ENCODE data around the gene DHX34. TPM values are rescaled to one million over a fixed set of nuclear protein-coding genes. Genes with fewer than 3 reads are reported as not detected.
A peak's percentile ranks its signal among the peaks of the same experiment; 100 is the strongest.
"Not testable (repeated sequence)": the region's sequence is repeated elsewhere in the genome, so short reads cannot be mapped to it uniquely, and the experiment has no call there.

The DHX34 gene
- 23.0 TPM in 2 replicates for total RNA-seq (2021)
- percentile 67 among the genes with signal in this experiment for Bru-seq, nascent RNA
- percentile 67 among the genes with signal in this experiment for BruChase-seq, experiment 1, labeled RNA remaining after a 2-hour chase
- BruChase-seq, experiment 2, labeled RNA remaining after a 6-hour chase: percentile 81 among the genes with signal in this experiment
- long read RNA-seq, full-length matches to known transcripts: 6 of 26 reads
- long read RNA-seq, partial matches to known transcripts: 16 of 26 reads
- long read RNA-seq, other reads (novel, unspliced or antisense): 4 of 26 reads

GRCh38 chr19:47348819-47349795 is at the start of gene DHX34:
Gene DHX34, plus strand, starts transcription at chr19:47349315. Its CDS starts 3,716 bp downstream, at chr19:47353031.
- Histone ChIP-seq H2AFZ (peak within 1 kb of the TSS; percentile 93), H3K9me3 (ENCODE audit: insufficient read depth, low read depth) (no peaks in the 10 kb centered on the region), H3K4me3 (peak within 1 kb of the TSS; percentile 95), H3K27ac (peak within 1 kb of the TSS; percentile 48; the same call in 1 of the 2 replicates), H3F3A (ENCODE audit: insufficient read depth, low read depth) (peaks cover 13% of the 10 kb centered on the region; the same call in 1 of the 2 replicates), H3K9me2 (ENCODE audit: insufficient read depth) (no peaks in the 10 kb centered on the region), H3K4me2 (peak within 1 kb of the TSS; percentile 93), H4K20me1 (ENCODE audit: insufficient read depth) (peaks cover 30% of the 10 kb centered on the region), H3K79me2 (ENCODE audit: low read depth) (peaks cover 49% of the 10 kb centered on the region), H3K4me1 (replicated peaks; ENCODE audit: insufficient read depth) (peaks cover 14% of the 10 kb centered on the region), H3K36me3 (ENCODE audit: low read depth) (peaks cover 25% of the 10 kb centered on the region), H3K27me3 (ENCODE audit: insufficient read depth, low read depth) (no peaks in the 10 kb centered on the region)
- TF ChIP-seq EZH2 (IDR thresholded peaks at IDR 0.05; ENCODE audit: low read depth) (no peak), CTCF (conservative IDR thresholded peaks at IDR 0.05) (peak; percentile 99)
- DNase-seq: peak; percentile 99
- POLR2A ChIA-PET (ENCODE audit: unreplicated experiment): interaction anchor here (0.5 to 1.0 kb wide), 8 partner anchors 21 to 1015 kb away, joined by 3 to 10 read pairs (median 5); partner anchors contain the start of genes INAFM1, SYNGR4 and TMEM143
- intact Hi-C loops (cut with micrococcal nuclease; ENCODE audit: unreplicated experiment): loop anchor here (1.0 to 5.0 kb wide), 2 partner anchors 42 to 92 kb away; partner anchors contain the start of gene C5AR1
- CTCF ChIA-PET: interaction anchor here (0.5 to 2.1 kb wide), 21 partner anchors 12 to 854 kb away, joined by 3 to 18 read pairs (median 4); partner anchors contain the start of genes CCDC9 and EHD2
- BruUV-seq (replicated peaks): no TSS peak

- H3K4me3 ChIP-seq; H3K79me2 ChIP-seq (ENCODE audit: low read depth); intact Hi-C loops (cut with micrococcal nuclease; ENCODE audit: unreplicated experiment); H3K9me3 ChIP-seq (ENCODE audit: insufficient read depth, low read depth); H3K36me3 ChIP-seq (ENCODE audit: low read depth); H3K4me1 ChIP-seq (replicated peaks; ENCODE audit: insufficient read depth); H3K27ac ChIP-seq; H2AFZ ChIP-seq; H4K20me1 ChIP-seq (ENCODE audit: insufficient read depth); H3K9me2 ChIP-seq (ENCODE audit: insufficient read depth); H3K27me3 ChIP-seq (ENCODE audit: insufficient read depth, low read depth); DNase-seq; BruUV-seq (replicated peaks); H3K4me2 ChIP-seq; H3F3A ChIP-seq (ENCODE audit: insufficient read depth, low read depth); POLR2A ChIA-PET (ENCODE audit: unreplicated experiment); CTCF ChIA-PET: not testable (repeated sequence)
These were observed 48.2 kb upstream of the DHX34 start for GRCh38 chr19:47300867-47301266.

- TF ChIP-seq EZH2 (IDR thresholded peaks at IDR 0.05; ENCODE audit: low read depth) (no peak), CTCF (conservative IDR thresholded peaks at IDR 0.05) (no peak)
- H3K9me3 ChIP-seq (ENCODE audit: insufficient read depth, low read depth): no peaks in the 10 kb centered on the region
- no peak overlapping the region for H3K4me2 ChIP-seq
- intact Hi-C loops (cut with micrococcal nuclease; ENCODE audit: unreplicated experiment): no loop called here
- H3K27ac ChIP-seq: no peak overlapping the region
- DNase-seq: no peak
- ChIA-PET CTCF (no interaction called here), POLR2A (ENCODE audit: unreplicated experiment) (interaction anchor here (0.6 kb wide), 2 partner anchors 9 to 100 kb away, joined by 3 to 19 read pairs; no protein-coding TSS in a partner anchor)
- BruUV-seq (replicated peaks): no TSS peak
- H2AFZ ChIP-seq: no peak overlapping the region
- H3K9me2 ChIP-seq (ENCODE audit: insufficient read depth): no peaks in the 10 kb centered on the region
- peaks cover 5% of the 10 kb centered on the region for H3K4me1 ChIP-seq (replicated peaks; ENCODE audit: insufficient read depth)
- H3K4me3 ChIP-seq: no peak overlapping the region
- no peaks in the 10 kb centered on the region; the same call in 1 of the 2 replicates for H3F3A ChIP-seq (ENCODE audit: insufficient read depth, low read depth)
- no peaks in the 10 kb centered on the region for H3K27me3 ChIP-seq (ENCODE audit: insufficient read depth, low read depth)
- no peaks in the 10 kb centered on the region for H3K36me3 ChIP-seq (ENCODE audit: low read depth)
- H4K20me1 ChIP-seq (ENCODE audit: insufficient read depth): no peaks in the 10 kb centered on the region
- H3K79me2 ChIP-seq (ENCODE audit: low read depth): no peaks in the 10 kb centered on the region
These were observed 46.9 kb upstream of the DHX34 start for GRCh38 chr19:47302249-47302648.

All from PC-9 (cell line).